ENCODE measurements around the gene DIO3.

- TF ChIP-seq CTCF (IDR thresholded peaks at IDR 0.05) = no peak
- TF ChIP-seq POLR2AphosphoS5 (IDR thresholded peaks at IDR 0.05) = no peak
Measured at GRCh38 chr14:101602466-101602840, 41.2 kb downstream of the DIO3 start.
